Kidney (tissue), 14 donors: ENCODE data around the gene ACADS. TPM values are rescaled to one million over a fixed set of nuclear protein-coding genes. Genes with fewer than 3 reads are reported as not detected.
"Not testable (repeated sequence)": the region's sequence is repeated elsewhere in the genome, so short reads cannot be mapped to it uniquely, and the experiment has no call there.

Experiments
- DNase-seq, 5 donors: peaks; one replicate each; pipeline ENCODE4 v3.0.0-alpha.2; 2013 to 2020
- FAIRE-seq: peaks from 2 replicates; lab custom pipeline; 2012; peaks lifted over from hg19 to GRCh38; lab: Jason Lieb, UNC
- H3K27ac ChIP-seq, 2 donors: one replicate each; pipeline ENCODE4 v1.7.0; 2013; ENCODE audit warnings: low read depth in 2 of 2, low read length in 2 of 2, inconsistent platforms in 1 of 2
- H3K27me3 ChIP-seq: one replicate; pipeline ENCODE4 v1.7.1; 2013; ENCODE audit warnings: low read length, inconsistent platforms; ENCODE audit not compliant: control insufficient read depth, insufficient read depth
- H3K36me3 ChIP-seq, 3 donors: one replicate each; pipeline versions ENCODE4 v1.7.0 to v1.7.1; 2013; ENCODE audit warnings: low read length in 3 of 3, control low read depth in 1 of 3, inconsistent platforms in 1 of 3; ENCODE audit not compliant: insufficient read depth in 3 of 3, control insufficient read depth in 2 of 3
- H3K4me1 ChIP-seq, 3 donors: one replicate each; pipeline versions ENCODE4 v1.7.0 to v1.7.1; 2013; ENCODE audit warnings: low read length in 3 of 3, inconsistent platforms in 1 of 3, low read depth in 1 of 3; ENCODE audit not compliant: control insufficient read depth in 2 of 3, insufficient read depth in 2 of 3
- H3K4me3 ChIP-seq, 3 donors: one replicate each; pipeline versions ENCODE4 v1.7.0 to v1.8.1; 2013; ENCODE audit warnings: low read length in 3 of 3, control low read depth in 1 of 3, inconsistent platforms in 1 of 3
- H3K9ac ChIP-seq, 3 donors: one replicate each; pipeline versions ENCODE4 v1.7.0 to v1.7.1; 2013; ENCODE audit warnings: low read length in 3 of 3, control low read depth in 1 of 3, inconsistent platforms in 1 of 3
- H3K9me3 ChIP-seq, 3 donors: one replicate each; pipeline versions ENCODE4 v1.7.0 to v1.7.1; 2013; ENCODE audit warnings: low read length in 3 of 3, control low read depth in 1 of 3, inconsistent platforms in 1 of 3; ENCODE audit not compliant: control insufficient read depth in 2 of 3, insufficient read depth in 1 of 3
- intact Hi-C: fragments of 100-400 bp; cut with DNase I; formaldehyde crosslinking; loops from one replicate; pipeline ENCODE4 v1.11.1; 2022
- polyA plus RNA-seq: library from polyadenylated mRNA; stranded (reverse); fragments of 350-450 nt; fragmentation: Illumina TruSeq; extraction: RNeasy Lipid Tissue Mini Kit (QIAGEN cat#74804); gene quantifications from one replicate; pipeline ENCODE4 v1.2.3, GENCODE V29; 2014; ENCODE audit warnings: low read depth, low replicate concordance; ENCODE audit not compliant: insufficient read depth
- total RNA-seq: library from RNA; stranded (reverse); fragmentation: NEBNext Ultra II Directional; extraction: Animal tissue kit (Norgen Biotek cat#: 25700); gene quantifications from one replicate; pipeline ENCODE4 v1.2.1, GENCODE V29; 2021
- TF ChIP-seq, protein P1 (sequence below): IDR thresholded peaks from 3 replicates; pipeline ENCODE4 v1.5.1; 2012; ENCODE audit warnings: mild to moderate bottlenecking, moderate library complexity, borderline replicate concordance; ENCODE audit not compliant: insufficient read depth; ENCODE audit errors: extremely low read depth
- donor health status: control.
- donor health status: control.
- donor health status: control.
- donor health status: control.
- donor health status: control.
- donor health status: DM: yes; HTN: yes; CAD: no.
- donor health status: Normal renal cell carcinoma (clear cell type).

ACADS gene
- total and polyA plus RNA-seq, 2 donors from 2014 or later = 24.4 to 133 TPM

DNA sequence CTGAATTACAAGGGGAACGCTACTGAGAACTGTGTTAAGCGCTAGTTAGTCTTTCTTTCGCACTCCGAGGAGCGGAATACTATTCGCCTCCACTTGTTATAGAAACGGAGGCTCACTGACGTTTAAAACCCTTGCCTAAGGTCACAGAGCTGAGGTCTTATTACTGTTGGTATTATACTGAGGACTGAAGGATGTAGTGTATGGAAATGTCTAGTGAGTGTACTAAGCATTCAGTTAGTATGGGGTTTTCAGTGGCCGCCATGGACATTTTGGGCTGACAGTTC is 826 bp downstream of the ACADS start:
- DNase-seq (no peak), FAIRE-seq (no peak)
- peaks cover 2 to 23% (median 16%) of the 10 kb centered on the region in 3 donors for H3K36me3 ChIP-seq
- peak overlapping the region in 2 of 3 donors; percentile 48 to 82 for H3K4me3 ChIP-seq
- H3K4me1 ChIP-seq = peaks cover 0 to 11% (median 10%) of the 10 kb centered on the region in 3 donors
- no peaks in the 10 kb centered on the region for H3K9me3 ChIP-seq
- intact Hi-C loops = no loop called here
- TF ChIP-seq, protein P1, sequence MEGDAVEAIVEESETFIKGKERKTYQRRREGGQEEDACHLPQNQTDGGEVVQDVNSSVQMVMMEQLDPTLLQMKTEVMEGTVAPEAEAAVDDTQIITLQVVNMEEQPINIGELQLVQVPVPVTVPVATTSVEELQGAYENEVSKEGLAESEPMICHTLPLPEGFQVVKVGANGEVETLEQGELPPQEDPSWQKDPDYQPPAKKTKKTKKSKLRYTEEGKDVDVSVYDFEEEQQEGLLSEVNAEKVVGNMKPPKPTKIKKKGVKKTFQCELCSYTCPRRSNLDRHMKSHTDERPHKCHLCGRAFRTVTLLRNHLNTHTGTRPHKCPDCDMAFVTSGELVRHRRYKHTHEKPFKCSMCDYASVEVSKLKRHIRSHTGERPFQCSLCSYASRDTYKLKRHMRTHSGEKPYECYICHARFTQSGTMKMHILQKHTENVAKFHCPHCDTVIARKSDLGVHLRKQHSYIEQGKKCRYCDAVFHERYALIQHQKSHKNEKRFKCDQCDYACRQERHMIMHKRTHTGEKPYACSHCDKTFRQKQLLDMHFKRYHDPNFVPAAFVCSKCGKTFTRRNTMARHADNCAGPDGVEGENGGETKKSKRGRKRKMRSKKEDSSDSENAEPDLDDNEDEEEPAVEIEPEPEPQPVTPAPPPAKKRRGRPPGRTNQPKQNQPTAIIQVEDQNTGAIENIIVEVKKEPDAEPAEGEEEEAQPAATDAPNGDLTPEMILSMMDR = no peak
- no peaks in the 10 kb centered on the region for H3K27me3 ChIP-seq
- H3K9ac ChIP-seq = peak overlapping the region in 1 of 3 donors; percentile 87
- H3K27ac ChIP-seq = peak overlapping the region; percentile 11 to 70

- TF ChIP-seq, protein P1 = no peak
- FAIRE-seq (no peak), DNase-seq (no peak)
- Histone ChIP-seq H3K27ac (peak overlapping the region in 1 of 2 donors; percentile 11), H3K4me1 (peaks cover 0 to 11% (median 10%) of the 10 kb centered on the region in 3 donors), H3K27me3 (no peaks in the 10 kb centered on the region), H3K4me3 (no peak overlapping the region), H3K36me3 (peaks cover 2 to 18% (median 12%) of the 10 kb centered on the region in 3 donors), H3K9ac (no peak overlapping the region), H3K9me3 (no peaks in the 10 kb centered on the region)
- intact Hi-C loops = no loop called here
Observed at GRCh38 chr12:120726961-120727360, 1.3 kb downstream of the ACADS start.

- H3K36me3 ChIP-seq, FAIRE-seq, H3K27me3 ChIP-seq, DNase-seq, H3K4me3 ChIP-seq, H3K9ac ChIP-seq, H3K4me1 ChIP-seq, H3K9me3 ChIP-seq, H3K27ac ChIP-seq: not testable (repeated sequence)
- intact Hi-C loops = loop anchor here (10.0 kb wide), 1 partner anchor 243 kb away; the partner anchor contains the start of gene HNF1A
Observed at GRCh38 chr12:120732198-120732597, 6.6 kb downstream of the ACADS start.

DNA sequence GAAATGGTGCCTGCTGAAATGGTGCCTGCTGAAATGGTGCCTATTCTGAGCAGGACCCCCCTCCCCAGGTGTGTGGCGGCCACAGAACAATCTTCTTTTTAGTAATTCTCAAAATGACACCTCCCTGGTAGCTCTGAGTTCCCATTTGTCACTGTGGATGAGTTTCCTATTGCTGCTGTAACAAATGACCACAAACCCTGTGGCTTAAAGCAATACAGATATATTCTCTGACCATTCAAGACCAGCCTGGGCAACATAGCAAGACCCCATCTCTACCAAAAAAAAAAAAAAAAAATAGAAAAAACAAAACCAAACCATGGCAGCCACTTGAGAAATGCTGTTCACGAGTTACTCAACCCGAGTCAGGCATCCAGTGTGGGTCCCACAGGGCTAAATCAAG is 7.9 kb downstream of the ACADS start:
- TF ChIP-seq, protein P1 = no peak
- no peaks in the 10 kb centered on the region for H3K27me3 ChIP-seq
- H3K9ac ChIP-seq = no peak overlapping the region
- DNase-seq (no peak), FAIRE-seq (no peak)
- no peaks in the 10 kb centered on the region for H3K9me3 ChIP-seq
- no peak overlapping the region for H3K4me3 ChIP-seq
- intact Hi-C loops = loop anchor here (10.0 kb wide), 1 partner anchor 241 kb away; the partner anchor contains the start of gene HNF1A
- peaks cover 0 to 8% (median 0%) of the 10 kb centered on the region in 3 donors for H3K36me3 ChIP-seq
- no peaks in the 10 kb centered on the region for H3K4me1 ChIP-seq
- H3K27ac ChIP-seq = no peak overlapping the region
